ENCODE measurements around the gene SORCS2.

The SORCS2 gene

GRCh38 chr4:7505116-7505900, 313.0 kb downstream of the SORCS2 start:
- no peak for DNase-seq (ENCODE audit: low read depth, low spot score)

- no peak for DNase-seq (ENCODE audit: low read depth, low spot score)
Measured at GRCh38 chr4:7506119-7506518, 313.8 kb downstream of the SORCS2 start.

GRCh38 chr4:7506572-7506971, 314.2 kb downstream of the SORCS2 start:
- no peak for DNase-seq (ENCODE audit: low read depth, low spot score)

DNA sequence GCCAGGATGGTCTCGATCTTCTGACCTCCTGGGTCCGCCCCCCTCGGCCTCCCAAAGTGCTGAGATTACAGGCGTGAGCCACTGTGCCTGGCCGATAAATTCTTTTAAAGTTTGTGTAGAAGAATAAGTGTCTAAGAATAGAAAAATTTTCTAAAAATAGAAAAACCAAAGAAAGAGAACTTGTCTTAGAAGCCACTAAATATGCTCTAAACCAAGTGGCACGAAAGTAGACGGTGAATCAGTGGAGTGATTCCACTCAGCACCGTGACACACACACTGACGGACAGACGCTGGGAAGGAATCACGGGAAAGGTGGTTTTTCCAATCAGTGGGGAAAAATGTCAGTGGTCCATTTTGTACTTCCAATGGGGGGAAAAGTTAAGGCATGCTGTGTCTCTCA, 315.0 kb downstream of the SORCS2 start:
- no peak for DNase-seq (ENCODE audit: low read depth, low spot score)

DNA sequence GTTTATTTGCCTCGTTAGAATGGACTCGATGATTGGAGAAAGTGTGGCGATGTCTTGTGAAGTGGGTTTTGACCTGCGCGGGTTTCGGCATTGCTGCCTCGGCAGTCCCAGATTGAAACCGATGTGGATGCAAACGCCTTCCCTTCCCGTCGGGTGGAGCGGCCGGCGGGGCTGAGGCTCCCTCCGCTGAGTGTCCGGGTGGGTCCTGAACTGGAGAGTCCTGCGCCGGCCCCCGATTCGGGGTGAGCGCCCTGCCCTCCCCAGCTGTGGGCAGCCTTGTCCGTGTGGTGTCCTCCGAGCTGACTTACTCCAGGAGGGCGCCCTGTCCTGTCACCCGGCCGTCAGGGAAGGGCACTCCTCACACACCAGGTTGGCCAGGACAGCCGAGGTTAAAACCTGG, 317.7 kb downstream of the SORCS2 start:
- DNase-seq (ENCODE audit: low read depth, low spot score), result no peak

DNA sequence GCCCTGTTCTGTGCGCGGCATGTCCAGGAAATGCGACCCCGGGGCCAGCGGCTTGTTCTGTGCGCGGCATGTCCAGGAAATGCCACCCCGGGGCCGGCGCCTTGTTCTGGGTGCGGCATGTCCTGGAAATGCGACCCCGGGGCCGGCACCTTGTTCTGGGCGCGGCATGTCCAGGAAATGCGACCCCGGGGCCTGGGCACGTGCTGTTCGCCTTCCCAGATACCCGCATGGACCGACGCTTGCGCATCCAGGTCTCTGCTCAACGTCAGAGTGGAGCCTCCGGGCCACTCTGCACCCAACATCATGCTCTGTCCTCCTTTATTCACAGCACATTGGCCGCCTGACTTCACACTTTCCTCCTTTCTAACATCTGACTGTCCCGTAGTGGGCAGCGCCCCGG, 318.2 kb downstream of the SORCS2 start:
- no peak for DNase-seq (ENCODE audit: low read depth, low spot score)

GRCh38 chr4:7511525-7511924, 319.2 kb downstream of the SORCS2 start:
- no peak for DNase-seq (ENCODE audit: low read depth, low spot score)

GRCh38 chr4:7512428-7512827, 320.1 kb downstream of the SORCS2 start:
- DNase-seq (ENCODE audit: low read depth, low spot score), result no peak

DNA sequence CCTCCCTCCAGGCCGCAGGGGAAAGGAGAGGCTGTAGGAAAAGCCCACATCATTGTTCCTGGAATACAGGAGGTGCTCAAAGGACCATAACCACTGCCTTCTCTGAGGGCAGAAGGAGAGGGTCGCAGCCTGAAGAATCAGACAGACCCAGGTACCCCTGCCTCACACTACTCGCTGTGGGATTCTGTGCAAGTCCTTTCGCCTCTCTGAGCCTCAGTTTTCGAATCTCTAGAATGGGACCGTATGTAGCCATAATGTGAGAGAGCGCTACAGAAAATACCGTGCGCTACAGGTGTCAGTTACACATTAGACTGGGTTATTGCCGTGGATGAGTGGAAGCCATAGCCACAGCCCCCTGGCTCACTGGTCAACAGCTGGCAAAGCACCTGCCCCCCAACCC, 320.6 kb downstream of the SORCS2 start:
- no peak for DNase-seq (ENCODE audit: low read depth, low spot score)

GRCh38 chr4:7513671-7514070, 321.3 kb downstream of the SORCS2 start:
- DNase-seq (ENCODE audit: low read depth, low spot score), result no peak

DNA sequence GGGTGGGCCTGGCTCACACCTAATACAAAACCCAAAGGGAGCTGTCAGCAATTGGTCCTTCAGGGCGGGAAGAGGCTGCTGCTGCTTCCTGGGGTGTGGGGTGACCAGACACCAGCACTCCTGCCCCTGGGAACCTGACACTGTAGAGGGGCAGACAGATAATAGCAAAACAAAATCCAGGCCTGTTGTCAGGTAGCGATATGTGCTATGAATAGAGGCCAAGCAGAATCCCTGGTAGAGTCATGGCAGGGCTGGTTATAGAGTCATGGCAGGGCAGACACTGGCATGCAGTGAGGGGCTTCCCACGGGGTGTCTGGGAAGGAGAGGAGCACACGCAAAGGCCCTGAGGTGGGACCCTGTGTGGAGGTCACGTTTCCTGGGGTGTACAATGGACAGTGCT, 321.9 kb downstream of the SORCS2 start:
- no peak for DNase-seq (ENCODE audit: low read depth, low spot score)

GRCh38 chr4:7514789-7515188, 322.5 kb downstream of the SORCS2 start:
- DNase-seq (ENCODE audit: low read depth, low spot score), result no peak

DNA sequence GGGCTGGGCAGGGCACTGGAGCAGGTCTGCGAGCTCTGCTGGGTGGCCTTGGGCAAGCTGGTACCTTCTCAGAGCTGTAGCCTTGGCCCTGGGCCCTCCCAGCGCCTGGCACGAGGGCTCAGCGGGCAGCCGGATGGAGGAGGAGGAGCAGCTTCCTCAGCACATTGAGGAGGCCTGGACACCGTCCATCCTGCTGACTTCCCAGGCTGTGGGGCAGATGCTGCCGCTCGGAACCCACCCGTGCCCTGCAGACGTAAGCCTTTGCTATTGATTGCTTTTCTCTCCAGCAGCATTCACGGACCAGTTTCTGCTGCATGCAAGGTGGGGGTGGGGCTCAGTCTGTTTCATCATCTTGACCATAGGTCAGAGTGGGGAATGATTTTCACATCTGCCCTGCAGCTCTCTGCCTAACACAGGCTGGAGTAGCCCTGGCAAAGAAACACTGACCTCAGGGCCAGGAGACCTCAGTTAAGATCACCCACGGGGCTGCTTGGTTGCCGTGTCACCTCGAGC, 323.1 kb downstream of the SORCS2 start:
- DNase-seq (ENCODE audit: low read depth, low spot score), result no peak

DNA sequence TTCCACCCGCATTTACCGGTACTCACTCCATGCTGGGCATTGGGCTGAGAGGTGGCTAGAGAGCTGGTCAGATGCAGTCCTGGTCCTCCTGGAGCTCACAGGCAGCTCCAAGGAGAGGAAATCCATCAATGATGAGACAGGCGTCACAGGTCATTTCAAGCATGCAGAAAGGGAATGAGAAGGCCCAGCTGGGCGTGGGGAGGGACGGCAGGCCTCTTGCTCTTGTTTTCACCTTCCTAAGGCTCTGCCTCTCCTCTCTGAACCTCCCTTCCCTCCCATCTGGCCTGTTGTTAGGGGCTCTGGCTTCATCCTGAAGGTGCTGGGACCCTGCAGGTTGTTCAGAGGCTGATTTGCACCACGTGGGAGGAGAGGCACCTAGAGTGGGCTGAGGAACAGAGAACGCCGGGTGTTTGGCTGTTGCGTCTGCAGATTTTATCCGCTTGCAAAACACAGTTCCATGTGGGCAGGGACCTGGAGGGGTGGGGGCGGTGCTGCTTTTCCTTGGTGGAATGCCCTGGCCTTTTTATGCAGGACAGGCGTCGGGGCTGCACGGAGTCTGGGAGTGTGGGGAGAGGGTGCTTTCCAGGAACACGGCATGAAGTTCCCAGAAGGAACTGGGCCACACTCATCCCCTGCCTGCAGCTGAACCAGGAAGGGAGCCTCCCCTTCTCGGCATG, 323.9 kb downstream of the SORCS2 start:
- no peak for DNase-seq (ENCODE audit: low read depth, low spot score)

DNA sequence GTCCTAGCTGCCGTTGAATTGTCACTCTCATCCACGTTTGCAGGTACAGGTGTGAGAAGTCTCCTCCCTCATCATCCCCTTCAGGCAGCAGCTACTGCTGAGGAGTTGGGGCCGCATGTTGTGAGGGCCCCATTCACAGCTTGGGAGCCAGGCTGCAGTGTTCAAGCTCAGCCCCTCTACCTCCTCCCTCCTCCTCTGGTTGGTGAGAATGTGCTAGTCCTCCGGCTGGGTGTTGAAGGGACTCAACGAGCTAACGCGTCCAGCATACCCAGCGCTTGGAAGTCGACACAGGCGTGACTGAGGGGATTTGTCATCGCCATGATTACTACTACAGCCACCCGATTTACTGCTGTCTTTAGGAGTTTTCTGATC, 324.4 kb downstream of the SORCS2 start:
- no peak for DNase-seq (ENCODE audit: low read depth, low spot score)

DNA sequence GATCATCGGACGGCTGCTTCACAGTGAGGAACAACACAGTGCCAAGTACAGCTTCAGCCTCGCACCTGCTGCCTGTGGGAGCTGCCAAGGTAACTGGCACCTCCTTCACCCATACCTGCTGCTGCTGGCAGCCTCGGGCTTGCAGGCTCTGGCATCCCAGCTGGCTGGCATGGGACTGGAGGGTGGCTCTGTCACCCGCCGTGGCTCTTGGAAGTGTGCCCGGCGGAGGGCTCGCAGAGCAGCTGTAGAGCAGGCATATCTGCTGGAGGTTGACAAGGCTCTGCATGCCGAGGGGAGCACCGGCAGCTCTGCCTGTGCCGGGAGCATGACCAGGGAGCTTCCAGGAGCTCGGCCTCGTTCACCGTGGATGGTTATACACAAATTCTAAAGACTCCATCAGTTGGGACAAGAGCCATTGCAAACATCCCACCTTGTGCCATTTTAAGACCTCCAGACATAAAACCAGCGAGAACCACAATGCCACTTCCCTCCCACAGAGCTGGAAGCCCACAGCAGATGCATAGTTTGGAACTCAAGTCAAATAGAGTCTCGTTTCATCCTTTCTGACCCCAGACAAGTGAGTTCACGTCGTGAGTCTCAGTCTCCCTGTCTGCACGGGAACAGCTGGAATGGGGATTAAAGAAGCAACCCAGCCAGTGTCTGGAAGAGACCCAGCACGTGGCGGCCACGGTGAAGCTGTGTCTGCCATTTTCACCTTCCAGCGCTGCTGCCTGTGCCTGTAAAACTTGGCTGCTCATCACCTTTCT, 326.7 kb downstream of the SORCS2 start:
- DNase-seq (ENCODE audit: low read depth, low spot score), result no peak

- no peak for DNase-seq (ENCODE audit: low read depth, low spot score)
Measured at GRCh38 chr4:7519638-7520376, 327.5 kb downstream of the SORCS2 start.

GRCh38 chr4:7521666-7522065, 329.3 kb downstream of the SORCS2 start:
- DNase-seq (ENCODE audit: low read depth, low spot score), result no peak

DNA sequence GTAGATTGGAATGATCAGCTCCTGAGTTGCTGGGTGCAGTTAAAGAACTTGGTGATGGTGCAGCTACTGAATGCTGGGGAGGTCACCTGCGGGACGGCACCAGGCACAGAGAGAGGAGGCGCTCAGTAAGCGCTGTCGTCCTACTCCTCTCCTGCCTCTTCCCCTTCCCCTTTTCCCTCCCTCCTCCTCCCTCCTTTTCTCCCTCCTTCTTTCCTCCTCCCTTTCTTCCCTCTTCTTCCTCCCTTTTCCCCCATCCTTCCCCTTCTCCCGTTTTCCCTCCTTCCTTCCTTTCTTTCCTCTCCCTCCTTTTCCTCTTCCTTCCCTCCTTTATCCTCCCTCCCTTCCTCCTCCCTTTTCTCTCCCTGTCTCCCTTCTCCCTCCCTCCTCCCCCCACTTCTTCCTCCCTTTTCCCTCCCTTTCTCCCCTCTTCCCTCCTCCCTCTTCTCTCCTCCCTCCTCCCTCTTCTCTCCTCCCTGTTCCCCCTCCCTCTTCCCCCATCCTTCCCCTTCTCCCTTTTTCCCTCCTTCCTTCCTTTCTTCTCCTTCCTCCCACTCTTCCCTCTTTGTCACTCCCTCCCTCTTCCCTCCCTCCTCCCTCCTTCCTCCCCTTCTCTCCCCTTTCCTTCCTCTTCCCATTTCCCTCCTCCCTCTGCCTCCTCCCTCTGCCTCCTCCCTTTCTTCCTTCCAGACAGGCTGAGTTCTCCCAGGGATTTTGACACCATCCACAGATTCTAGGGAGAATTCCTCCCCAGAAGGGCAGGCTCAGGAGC, 330.3 kb downstream of the SORCS2 start:
- DNase-seq (ENCODE audit: low read depth, low spot score), result no peak

DNA sequence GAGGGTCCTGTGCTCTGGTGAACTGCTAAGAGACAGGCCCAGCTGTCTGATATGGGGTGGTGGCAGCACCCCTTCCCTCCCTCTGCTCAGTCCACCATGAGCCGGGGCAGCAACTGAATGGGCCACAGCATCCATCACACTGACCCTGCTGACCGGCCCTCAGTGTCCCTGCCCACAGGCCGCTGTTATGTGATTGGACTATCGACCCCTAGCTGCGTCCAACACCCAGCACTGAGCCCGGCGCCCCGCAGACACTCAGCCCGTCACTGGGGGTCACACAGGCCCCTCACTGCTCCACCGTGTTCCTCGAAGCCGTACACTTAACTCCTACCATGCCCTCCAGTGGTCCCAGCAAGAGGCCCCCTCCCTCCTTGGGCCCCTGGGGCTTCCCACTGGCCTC, 331.2 kb downstream of the SORCS2 start:
- DNase-seq (ENCODE audit: low read depth, low spot score), result no peak

- DNase-seq (ENCODE audit: low read depth, low spot score), result no peak
Measured at GRCh38 chr4:7524064-7524682, 331.8 kb downstream of the SORCS2 start.

Measured in smooth muscle cell of the brain vasculature (primary cell).